T-helper 1 cell treated with Interleukin-12 subunit alpha and Interleukin-12 subunit beta and Interleukin-4 antibody, amounts not matched to agents 30 ng/mL and 1 ng/mL, for 36 hours (primary cell): ENCODE measurements around the gene ALDH1A3. TPM values are rescaled to one million over a fixed set of nuclear protein-coding genes. Genes with fewer than 3 reads are reported as not detected.
"Not testable (repeated sequence)": the region's sequence is repeated elsewhere in the genome, so short reads cannot be mapped to it uniquely, and the experiment has no call there.

Experiments used
- intact Hi-C: fragments of 100-400 bp; cut with micrococcal nuclease; formaldehyde crosslinking; loops from one replicate; pipeline ENCODE4 v1.15.1; 2024
- total RNA-seq: library from RNA; stranded (reverse); gene quantifications from 2 replicates; pipeline ENCODE4 v1.2.3, GENCODE V29; 2022

ALDH1A3 gene
- not detected in 2 replicates for total RNA-seq

GRCh38 chr15:100879464-100880138 is at the start of gene ALDH1A3:
Gene ALDH1A3 (plus strand): TSS chr15:100879831. CDS start chr15:100879908, 77 bp downstream.
- intact Hi-C loops: no loop called here

- intact Hi-C loops: no loop called here
Observed at GRCh38 chr15:100831467-100831866, 48.2 kb upstream of the ALDH1A3 start.

GRCh38 chr15:100832149-100832942 is 47.3 kb upstream of the ALDH1A3 start:
- intact Hi-C loops: no loop called here

- intact Hi-C loops: no loop called here
Observed at GRCh38 chr15:100833417-100834389, 45.9 kb upstream of the ALDH1A3 start.

GRCh38 chr15:100834731-100835130 is 44.9 kb upstream of the ALDH1A3 start:
- intact Hi-C loops: no loop called here

- intact Hi-C loops: no loop called here
Observed at GRCh38 chr15:100835636-100836035, 44.0 kb upstream of the ALDH1A3 start.

- intact Hi-C loops: no loop called here
Observed at GRCh38 chr15:100836501-100836900, 43.1 kb upstream of the ALDH1A3 start.

GRCh38 chr15:100841426-100841825 is 38.2 kb upstream of the ALDH1A3 start:
- intact Hi-C loops: no loop called here

- intact Hi-C loops: no loop called here
Observed at GRCh38 chr15:100842756-100843730, 36.6 kb upstream of the ALDH1A3 start.

GRCh38 chr15:100844167-100844566 is 35.5 kb upstream of the ALDH1A3 start:
- intact Hi-C loops: no loop called here

- intact Hi-C loops: no loop called here
Observed at GRCh38 chr15:100844778-100845177, 34.9 kb upstream of the ALDH1A3 start.

GRCh38 chr15:100847194-100847593 is 32.4 kb upstream of the ALDH1A3 start:
- intact Hi-C loops: no loop called here

GRCh38 chr15:100849021-100849854 is 30.4 kb upstream of the ALDH1A3 start:
- intact Hi-C loops: no loop called here

GRCh38 chr15:100849855-100850218 is 29.8 kb upstream of the ALDH1A3 start:
- intact Hi-C loops: no loop called here

- intact Hi-C loops: not testable (repeated sequence)
Observed at GRCh38 chr15:100851428-100852015, 28.1 kb upstream of the ALDH1A3 start.

- intact Hi-C loops: no loop called here
Observed at GRCh38 chr15:100852630-100853029, 27.0 kb upstream of the ALDH1A3 start.

- intact Hi-C loops: no loop called here
Observed at GRCh38 chr15:100853676-100854440, 25.8 kb upstream of the ALDH1A3 start.

- intact Hi-C loops: no loop called here
Observed at GRCh38 chr15:100856867-100857266, 22.8 kb upstream of the ALDH1A3 start.
